Measurements from ENCODE around the gene MPHOSPH6.
"Not testable (repeated sequence)": the region's sequence is repeated elsewhere in the genome, so short reads cannot be mapped to it uniquely, and the experiment has no call there.

The MPHOSPH6 gene

GRCh38 chr16:82167670-82168069 lies 2.4 kb downstream of the MPHOSPH6 start:
- DNase-seq, result no peak

GRCh38 chr16:82160226-82160625 lies 9.8 kb downstream of the MPHOSPH6 start:
- no peak for DNase-seq

- no peak for DNase-seq
These were observed 12.2 kb downstream of the MPHOSPH6 start for GRCh38 chr16:82157836-82158235.

- DNase-seq, result no peak
These were observed 12.6 kb downstream of the MPHOSPH6 start for GRCh38 chr16:82157534-82157812.

- DNase-seq, result no peak
These were observed 13.1 kb downstream of the MPHOSPH6 start for GRCh38 chr16:82156761-82157533.

GRCh38 chr16:82152641-82153112 lies 17.3 kb downstream of the MPHOSPH6 start:
- DNase-seq, result peak; percentile 80

GRCh38 chr16:82152196-82152595 lies 17.8 kb downstream of the MPHOSPH6 start:
- no peak for DNase-seq

GRCh38 chr16:82150549-82150948 lies 19.5 kb downstream of the MPHOSPH6 start:
- DNase-seq, result no peak

- no peak for DNase-seq
These were observed 20.5 kb downstream of the MPHOSPH6 start for GRCh38 chr16:82149536-82149935.

- DNase-seq, result no peak
These were observed 22.5 kb downstream of the MPHOSPH6 start for GRCh38 chr16:82147546-82147945.

- DNase-seq, result peak; percentile 66
These were observed 23.1 kb downstream of the MPHOSPH6 start for GRCh38 chr16:82146957-82147356.

- DNase-seq, result no peak
These were observed 23.5 kb downstream of the MPHOSPH6 start for GRCh38 chr16:82146556-82146955.

GRCh38 chr16:82139286-82139571 lies 30.8 kb downstream of the MPHOSPH6 start:
- not testable (repeated sequence) for DNase-seq

GRCh38 chr16:82138478-82139285 lies 31.3 kb downstream of the MPHOSPH6 start:
- DNase-seq, result no peak

- no peak for DNase-seq
These were observed 32.2 kb downstream of the MPHOSPH6 start for GRCh38 chr16:82137822-82138167.

GRCh38 chr16:82136956-82137821 lies 32.8 kb downstream of the MPHOSPH6 start:
- no peak for DNase-seq

GRCh38 chr16:82135844-82136243 lies 34.2 kb downstream of the MPHOSPH6 start:
- DNase-seq, result no peak

GRCh38 chr16:82134846-82135245 lies 35.2 kb downstream of the MPHOSPH6 start:
- no peak for DNase-seq

- no peak for DNase-seq
These were observed 36.2 kb downstream of the MPHOSPH6 start for GRCh38 chr16:82133798-82134197.

- DNase-seq, result no peak
These were observed 40.1 kb downstream of the MPHOSPH6 start for GRCh38 chr16:82129881-82130280.

GRCh38 chr16:82124651-82125050 lies 45.4 kb downstream of the MPHOSPH6 start:
- no peak for DNase-seq

- DNase-seq, result no peak
These were observed 50.6 kb downstream of the MPHOSPH6 start for GRCh38 chr16:82119405-82119804.

GRCh38 chr16:82118749-82119148 lies 51.3 kb downstream of the MPHOSPH6 start:
- no peak for DNase-seq

GRCh38 chr16:82116535-82116934 lies 53.5 kb downstream of the MPHOSPH6 start:
- DNase-seq, result no peak

Data from islet precursor cell (in vitro differentiated cells).